Measurements from ENCODE around the gene ASXL1. TPM values are rescaled to one million over a fixed set of nuclear protein-coding genes. Genes with fewer than 3 reads are reported as not detected.

The ASXL1 gene
- total and polyA plus RNA-seq, 9 of the 15 experiments (the other 6 are each of a cell fraction or from before 2014, with no cell fraction given): 6.5 to 65.3 (median 32.3) TPM

DNA sequence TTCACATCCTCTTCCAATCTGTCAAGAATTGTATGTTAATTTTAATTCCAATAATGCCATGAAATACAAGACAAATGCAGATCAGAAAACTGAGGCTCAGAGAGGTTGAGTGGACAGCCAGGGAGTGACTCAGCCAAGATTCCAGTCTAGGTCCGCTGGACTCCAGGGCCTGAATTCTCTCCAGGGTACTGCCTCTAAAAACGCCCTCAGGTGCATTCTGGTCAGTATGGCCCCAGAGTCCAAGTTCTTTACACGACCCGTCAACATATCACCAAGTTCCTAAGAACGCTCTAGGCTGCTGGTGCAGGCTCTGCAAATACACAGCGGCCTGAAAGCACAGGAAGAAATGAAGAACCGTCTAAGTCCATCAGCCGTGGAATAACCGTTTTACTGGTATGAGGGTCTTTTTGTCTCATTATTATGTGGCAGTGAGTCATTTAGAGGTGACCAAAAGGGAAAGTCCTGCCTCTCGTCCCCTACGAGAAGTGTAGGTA, 709 bp upstream of the ASXL1 start (continued):
- TF ChIP-seq SMARCA5 (IDR thresholded peaks at IDR 0.05) (peak; percentile 77; the same call in 1 of the 2 replicates), CAMTA2 (CRISPR knock-in tag; conservative IDR thresholded peaks at IDR 0.05) (no peak), CEBPG (CRISPR knock-in tag; IDR thresholded peaks at IDR 0.05) (no peak), CEBPG (tag; conservative IDR thresholded peaks at IDR 0.05 in 1 of 2, IDR thresholded peaks at IDR 0.05 in 1 of 2) (no peak), THAP7 (CRISPR knock-in tag; IDR thresholded peaks at IDR 0.05) (no peak), SMAD2 (IDR thresholded peaks at IDR 0.05; ENCODE audit: low read depth, low read length) (no peak), HMBOX1 (IDR thresholded peaks at IDR 0.05) (no peak), PKNOX1 (IDR thresholded peaks at IDR 0.05) (no peak)
- TF ChIP-seq, protein P1, sequence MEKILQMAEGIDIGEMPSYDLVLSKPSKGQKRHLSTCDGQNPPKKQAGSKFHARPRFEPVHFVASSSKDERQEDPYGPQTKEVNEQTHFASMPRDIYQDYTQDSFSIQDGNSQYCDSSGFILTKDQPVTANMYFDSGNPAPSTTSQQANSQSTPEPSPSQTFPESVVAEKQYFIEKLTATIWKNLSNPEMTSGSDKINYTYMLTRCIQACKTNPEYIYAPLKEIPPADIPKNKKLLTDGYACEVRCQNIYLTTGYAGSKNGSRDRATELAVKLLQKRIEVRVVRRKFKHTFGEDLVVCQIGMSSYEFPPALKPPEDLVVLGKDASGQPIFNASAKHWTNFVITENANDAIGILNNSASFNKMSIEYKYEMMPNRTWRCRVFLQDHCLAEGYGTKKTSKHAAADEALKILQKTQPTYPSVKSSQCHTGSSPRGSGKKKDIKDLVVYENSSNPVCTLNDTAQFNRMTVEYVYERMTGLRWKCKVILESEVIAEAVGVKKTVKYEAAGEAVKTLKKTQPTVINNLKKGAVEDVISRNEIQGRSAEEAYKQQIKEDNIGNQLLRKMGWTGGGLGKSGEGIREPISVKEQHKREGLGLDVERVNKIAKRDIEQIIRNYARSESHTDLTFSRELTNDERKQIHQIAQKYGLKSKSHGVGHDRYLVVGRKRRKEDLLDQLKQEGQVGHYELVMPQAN (IDR thresholded peaks at IDR 0.05; ENCODE audit: borderline replicate concordance): 0 out of 2 replicates have a peak, but pooled peaks have one; percentile 33
- TF ChIP-seq, protein P2, sequence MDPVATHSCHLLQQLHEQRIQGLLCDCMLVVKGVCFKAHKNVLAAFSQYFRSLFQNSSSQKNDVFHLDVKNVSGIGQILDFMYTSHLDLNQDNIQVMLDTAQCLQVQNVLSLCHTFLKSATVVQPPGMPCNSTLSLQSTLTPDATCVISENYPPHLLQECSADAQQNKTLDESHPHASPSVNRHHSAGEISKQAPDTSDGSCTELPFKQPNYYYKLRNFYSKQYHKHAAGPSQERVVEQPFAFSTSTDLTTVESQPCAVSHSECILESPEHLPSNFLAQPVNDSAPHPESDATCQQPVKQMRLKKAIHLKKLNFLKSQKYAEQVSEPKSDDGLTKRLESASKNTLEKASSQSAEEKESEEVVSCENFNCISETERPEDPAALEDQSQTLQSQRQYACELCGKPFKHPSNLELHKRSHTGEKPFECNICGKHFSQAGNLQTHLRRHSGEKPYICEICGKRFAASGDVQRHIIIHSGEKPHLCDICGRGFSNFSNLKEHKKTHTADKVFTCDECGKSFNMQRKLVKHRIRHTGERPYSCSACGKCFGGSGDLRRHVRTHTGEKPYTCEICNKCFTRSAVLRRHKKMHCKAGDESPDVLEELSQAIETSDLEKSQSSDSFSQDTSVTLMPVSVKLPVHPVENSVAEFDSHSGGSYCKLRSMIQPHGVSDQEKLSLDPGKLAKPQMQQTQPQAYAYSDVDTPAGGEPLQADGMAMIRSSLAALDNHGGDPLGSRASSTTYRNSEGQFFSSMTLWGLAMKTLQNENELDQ (CRISPR knock-in tag; IDR thresholded peaks at IDR 0.05; ENCODE audit: borderline replicate concordance): no peak
- TF ChIP-seq, protein P3, sequence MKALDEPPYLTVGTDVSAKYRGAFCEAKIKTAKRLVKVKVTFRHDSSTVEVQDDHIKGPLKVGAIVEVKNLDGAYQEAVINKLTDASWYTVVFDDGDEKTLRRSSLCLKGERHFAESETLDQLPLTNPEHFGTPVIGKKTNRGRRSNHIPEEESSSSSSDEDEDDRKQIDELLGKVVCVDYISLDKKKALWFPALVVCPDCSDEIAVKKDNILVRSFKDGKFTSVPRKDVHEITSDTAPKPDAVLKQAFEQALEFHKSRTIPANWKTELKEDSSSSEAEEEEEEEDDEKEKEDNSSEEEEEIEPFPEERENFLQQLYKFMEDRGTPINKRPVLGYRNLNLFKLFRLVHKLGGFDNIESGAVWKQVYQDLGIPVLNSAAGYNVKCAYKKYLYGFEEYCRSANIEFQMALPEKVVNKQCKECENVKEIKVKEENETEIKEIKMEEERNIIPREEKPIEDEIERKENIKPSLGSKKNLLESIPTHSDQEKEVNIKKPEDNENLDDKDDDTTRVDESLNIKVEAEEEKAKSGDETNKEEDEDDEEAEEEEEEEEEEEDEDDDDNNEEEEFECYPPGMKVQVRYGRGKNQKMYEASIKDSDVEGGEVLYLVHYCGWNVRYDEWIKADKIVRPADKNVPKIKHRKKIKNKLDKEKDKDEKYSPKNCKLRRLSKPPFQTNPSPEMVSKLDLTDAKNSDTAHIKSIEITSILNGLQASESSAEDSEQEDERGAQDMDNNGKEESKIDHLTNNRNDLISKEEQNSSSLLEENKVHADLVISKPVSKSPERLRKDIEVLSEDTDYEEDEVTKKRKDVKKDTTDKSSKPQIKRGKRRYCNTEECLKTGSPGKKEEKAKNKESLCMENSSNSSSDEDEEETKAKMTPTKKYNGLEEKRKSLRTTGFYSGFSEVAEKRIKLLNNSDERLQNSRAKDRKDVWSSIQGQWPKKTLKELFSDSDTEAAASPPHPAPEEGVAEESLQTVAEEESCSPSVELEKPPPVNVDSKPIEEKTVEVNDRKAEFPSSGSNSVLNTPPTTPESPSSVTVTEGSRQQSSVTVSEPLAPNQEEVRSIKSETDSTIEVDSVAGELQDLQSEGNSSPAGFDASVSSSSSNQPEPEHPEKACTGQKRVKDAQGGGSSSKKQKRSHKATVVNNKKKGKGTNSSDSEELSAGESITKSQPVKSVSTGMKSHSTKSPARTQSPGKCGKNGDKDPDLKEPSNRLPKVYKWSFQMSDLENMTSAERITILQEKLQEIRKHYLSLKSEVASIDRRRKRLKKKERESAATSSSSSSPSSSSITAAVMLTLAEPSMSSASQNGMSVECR (CRISPR knock-in tag; IDR thresholded peaks at IDR 0.05): no peak
- TF ChIP-seq, protein P4, sequence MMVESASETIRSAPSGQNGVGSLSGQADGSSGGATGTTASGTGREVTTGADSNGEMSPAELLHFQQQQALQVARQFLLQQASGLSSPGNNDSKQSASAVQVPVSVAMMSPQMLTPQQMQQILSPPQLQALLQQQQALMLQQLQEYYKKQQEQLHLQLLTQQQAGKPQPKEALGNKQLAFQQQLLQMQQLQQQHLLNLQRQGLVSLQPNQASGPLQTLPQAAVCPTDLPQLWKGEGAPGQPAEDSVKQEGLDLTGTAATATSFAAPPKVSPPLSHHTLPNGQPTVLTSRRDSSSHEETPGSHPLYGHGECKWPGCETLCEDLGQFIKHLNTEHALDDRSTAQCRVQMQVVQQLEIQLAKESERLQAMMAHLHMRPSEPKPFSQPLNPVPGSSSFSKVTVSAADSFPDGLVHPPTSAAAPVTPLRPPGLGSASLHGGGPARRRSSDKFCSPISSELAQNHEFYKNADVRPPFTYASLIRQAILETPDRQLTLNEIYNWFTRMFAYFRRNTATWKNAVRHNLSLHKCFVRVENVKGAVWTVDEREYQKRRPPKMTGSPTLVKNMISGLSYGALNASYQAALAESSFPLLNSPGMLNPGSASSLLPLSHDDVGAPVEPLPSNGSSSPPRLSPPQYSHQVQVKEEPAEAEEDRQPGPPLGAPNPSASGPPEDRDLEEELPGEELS (CRISPR knock-in tag; IDR thresholded peaks at IDR 0.05; ENCODE audit: borderline replicate concordance): no peak
